HL-60 (cell line): ENCODE data around the gene PSAT1.

Experiments used
- DNase-seq, 2 experiments: peaks; one replicate each; pipeline ENCODE4 v3.0.0-alpha.2; 2010 to 2020; ENCODE audit warnings: low read depth in 1 of 2, low spot score in 1 of 2
- H3K27ac ChIP-seq: fragments of 250-450 bp; sonication (Bioruptor Pico); replicated peaks from 2 replicates; pipeline ENCODE4 v1.5.1; 2020; ENCODE audit warnings: mild to moderate bottlenecking, moderate library complexity
- H3K27me3 ChIP-seq: fragments of 250-450 bp; sonication (Bioruptor Pico); 2 replicates; pipeline ENCODE4 v1.5.1; 2021; ENCODE audit warnings: mild to moderate bottlenecking, moderate library complexity; ENCODE audit not compliant: insufficient read depth, poor library complexity, severe bottlenecking
- H3K4me3 ChIP-seq: replicated peaks from 2 replicates; pipeline ENCODE4 v1.5.1; 2011; ENCODE audit warnings: mild to moderate bottlenecking, control low read depth, low read length; ENCODE audit not compliant: insufficient read depth
- GABPA ChIP-seq: IDR thresholded peaks from 2 replicates; pipeline ENCODE4 v1.6.1; 2012; ENCODE audit warnings: low read depth
- POLR2AphosphoS5 ChIP-seq: IDR thresholded peaks from 2 replicates; pipeline ENCODE4 v1.6.1; 2012; ENCODE audit warnings: low read depth
- SPI1 ChIP-seq: IDR thresholded peaks from 2 replicates; pipeline ENCODE4 v1.6.1; 2012; ENCODE audit warnings: low read depth, mild to moderate bottlenecking, borderline replicate concordance
- TF ChIP-seq, protein P1 (sequence below): IDR thresholded peaks from 2 replicates; pipeline ENCODE4 v1.6.1; 2012; ENCODE audit warnings: low read depth; ENCODE audit not compliant: insufficient replicate concordance
- TF ChIP-seq, protein P2 (sequence below): IDR thresholded peaks from one replicate; pipeline ENCODE4 v1.5.1; 2011; ENCODE audit warnings: low read length, control low read depth, inconsistent platforms; ENCODE audit not compliant: insufficient read depth

PSAT1 gene

DNA sequence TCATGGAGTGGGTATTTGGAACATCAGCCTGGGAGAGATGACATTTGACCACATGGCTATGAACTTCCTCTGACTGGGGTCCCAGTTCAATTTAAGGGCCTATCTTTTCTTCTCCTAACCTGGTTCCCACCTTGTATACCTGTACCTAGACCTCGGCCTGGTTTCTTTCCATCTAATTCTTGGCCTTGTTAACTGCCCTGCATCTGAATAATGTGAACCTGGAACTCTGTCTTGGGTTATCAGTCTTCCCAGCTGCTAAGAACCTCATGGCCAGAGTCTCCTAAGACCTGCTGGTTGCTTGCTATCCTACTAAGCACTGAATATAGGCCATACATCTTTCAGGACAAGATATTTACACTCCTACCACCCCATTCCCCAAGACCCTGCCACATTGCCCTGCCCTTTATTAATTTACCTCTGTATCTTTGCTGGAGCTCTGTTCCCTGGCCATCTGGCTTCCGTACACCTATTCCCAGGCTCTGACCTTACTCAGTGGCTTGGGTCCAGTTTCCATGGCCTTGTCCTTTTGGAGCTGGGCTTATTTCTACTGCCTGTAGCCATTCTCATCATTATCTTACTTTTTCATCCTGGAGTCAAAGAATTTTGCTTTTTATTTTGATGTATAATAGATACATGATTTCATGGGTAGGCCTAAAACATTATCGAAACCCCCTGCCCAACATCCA, 6.6 kb downstream of the PSAT1 start:
- Histone ChIP-seq H3K27ac (no peak overlapping the region; the same call in 1 of the 2 replicates), H3K27me3 (no peaks in the 10 kb centered on the region), H3K4me3 (no peak overlapping the region)

DNA sequence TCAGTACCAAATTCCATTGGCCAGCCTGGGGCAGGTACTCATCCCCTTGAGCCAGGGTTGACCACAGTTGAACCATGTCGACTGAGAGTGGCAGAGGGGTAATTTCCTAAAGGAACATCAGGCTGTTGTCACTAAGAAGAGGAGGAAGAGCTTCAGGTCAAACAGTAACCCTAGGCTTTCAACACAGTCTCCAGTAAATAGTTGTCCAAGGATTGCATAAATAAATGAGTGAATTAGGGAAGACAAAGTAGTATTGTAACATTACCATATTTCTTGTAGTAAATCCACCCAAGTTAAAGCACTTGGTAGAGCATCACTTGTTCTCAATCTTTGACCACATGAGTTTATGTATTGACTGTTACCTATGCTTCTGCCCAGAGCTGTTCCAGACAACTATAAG, 7.4 kb downstream of the PSAT1 start:
- TF ChIP-seq SPI1, result no peak
- TF ChIP-seq, protein P1, sequence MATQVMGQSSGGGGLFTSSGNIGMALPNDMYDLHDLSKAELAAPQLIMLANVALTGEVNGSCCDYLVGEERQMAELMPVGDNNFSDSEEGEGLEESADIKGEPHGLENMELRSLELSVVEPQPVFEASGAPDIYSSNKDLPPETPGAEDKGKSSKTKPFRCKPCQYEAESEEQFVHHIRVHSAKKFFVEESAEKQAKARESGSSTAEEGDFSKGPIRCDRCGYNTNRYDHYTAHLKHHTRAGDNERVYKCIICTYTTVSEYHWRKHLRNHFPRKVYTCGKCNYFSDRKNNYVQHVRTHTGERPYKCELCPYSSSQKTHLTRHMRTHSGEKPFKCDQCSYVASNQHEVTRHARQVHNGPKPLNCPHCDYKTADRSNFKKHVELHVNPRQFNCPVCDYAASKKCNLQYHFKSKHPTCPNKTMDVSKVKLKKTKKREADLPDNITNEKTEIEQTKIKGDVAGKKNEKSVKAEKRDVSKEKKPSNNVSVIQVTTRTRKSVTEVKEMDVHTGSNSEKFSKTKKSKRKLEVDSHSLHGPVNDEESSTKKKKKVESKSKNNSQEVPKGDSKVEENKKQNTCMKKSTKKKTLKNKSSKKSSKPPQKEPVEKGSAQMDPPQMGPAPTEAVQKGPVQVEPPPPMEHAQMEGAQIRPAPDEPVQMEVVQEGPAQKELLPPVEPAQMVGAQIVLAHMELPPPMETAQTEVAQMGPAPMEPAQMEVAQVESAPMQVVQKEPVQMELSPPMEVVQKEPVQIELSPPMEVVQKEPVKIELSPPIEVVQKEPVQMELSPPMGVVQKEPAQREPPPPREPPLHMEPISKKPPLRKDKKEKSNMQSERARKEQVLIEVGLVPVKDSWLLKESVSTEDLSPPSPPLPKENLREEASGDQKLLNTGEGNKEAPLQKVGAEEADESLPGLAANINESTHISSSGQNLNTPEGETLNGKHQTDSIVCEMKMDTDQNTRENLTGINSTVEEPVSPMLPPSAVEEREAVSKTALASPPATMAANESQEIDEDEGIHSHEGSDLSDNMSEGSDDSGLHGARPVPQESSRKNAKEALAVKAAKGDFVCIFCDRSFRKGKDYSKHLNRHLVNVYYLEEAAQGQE, result no peak
- TF ChIP-seq GABPA, result no peak
- TF ChIP-seq POLR2AphosphoS5, result no peak
- Histone ChIP-seq H3K4me3 (no peak overlapping the region), H3K27ac (no peak overlapping the region; the same call in 1 of the 2 replicates), H3K27me3 (no peaks in the 10 kb centered on the region)
- no peak for DNase-seq

More for the DNA sequence above, 6.6 kb downstream of the PSAT1 start:
- TF ChIP-seq GABPA (no peak), POLR2AphosphoS5 (no peak), SPI1 (no peak)
- TF ChIP-seq, protein P2, sequence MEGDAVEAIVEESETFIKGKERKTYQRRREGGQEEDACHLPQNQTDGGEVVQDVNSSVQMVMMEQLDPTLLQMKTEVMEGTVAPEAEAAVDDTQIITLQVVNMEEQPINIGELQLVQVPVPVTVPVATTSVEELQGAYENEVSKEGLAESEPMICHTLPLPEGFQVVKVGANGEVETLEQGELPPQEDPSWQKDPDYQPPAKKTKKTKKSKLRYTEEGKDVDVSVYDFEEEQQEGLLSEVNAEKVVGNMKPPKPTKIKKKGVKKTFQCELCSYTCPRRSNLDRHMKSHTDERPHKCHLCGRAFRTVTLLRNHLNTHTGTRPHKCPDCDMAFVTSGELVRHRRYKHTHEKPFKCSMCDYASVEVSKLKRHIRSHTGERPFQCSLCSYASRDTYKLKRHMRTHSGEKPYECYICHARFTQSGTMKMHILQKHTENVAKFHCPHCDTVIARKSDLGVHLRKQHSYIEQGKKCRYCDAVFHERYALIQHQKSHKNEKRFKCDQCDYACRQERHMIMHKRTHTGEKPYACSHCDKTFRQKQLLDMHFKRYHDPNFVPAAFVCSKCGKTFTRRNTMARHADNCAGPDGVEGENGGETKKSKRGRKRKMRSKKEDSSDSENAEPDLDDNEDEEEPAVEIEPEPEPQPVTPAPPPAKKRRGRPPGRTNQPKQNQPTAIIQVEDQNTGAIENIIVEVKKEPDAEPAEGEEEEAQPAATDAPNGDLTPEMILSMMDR, result no peak
- TF ChIP-seq, protein P1, result no peak
- DNase-seq, result no peak

DNA sequence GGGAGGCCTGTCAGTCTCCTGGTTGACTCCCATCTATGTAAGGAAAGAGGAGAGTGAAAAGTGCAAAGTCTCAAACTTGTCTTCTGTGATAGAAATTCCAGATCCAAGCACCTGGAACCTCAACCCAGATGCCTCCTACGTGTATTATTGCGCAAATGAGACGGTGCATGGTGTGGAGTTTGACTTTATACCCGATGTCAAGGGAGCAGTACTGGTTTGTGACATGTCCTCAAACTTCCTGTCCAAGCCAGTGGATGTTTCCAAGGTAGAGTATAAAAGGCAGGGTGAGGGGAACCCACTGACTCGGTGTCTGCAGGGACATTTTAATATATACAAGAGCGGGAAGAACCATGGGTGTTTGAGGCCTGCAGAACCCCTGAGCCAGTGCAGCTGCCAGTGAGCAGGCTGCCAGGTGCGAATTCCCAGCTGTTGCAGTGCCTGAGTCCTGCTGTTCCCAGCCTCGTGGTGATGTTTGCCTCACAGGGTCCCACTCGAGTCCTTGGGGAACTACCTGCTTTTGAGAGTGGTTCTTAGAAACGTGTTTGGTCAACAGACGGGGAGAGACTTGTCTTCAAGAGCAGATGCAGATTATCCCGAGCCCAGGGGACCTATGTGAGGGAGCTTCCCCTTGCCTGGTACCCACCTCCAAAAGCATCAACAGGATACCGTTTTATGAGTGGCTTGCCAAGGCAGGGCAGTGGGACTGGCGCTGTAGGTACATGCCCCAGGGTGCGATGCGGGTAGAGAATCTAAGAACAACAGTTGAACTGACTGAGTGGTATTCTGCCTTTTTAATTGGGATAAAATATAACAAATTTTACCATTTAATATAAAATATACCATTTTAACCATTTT, 9.5 kb downstream of the PSAT1 start:
- TF ChIP-seq GABPA (no peak), SPI1 (no peak), POLR2AphosphoS5 (no peak)
- TF ChIP-seq, protein P1, result no peak
- TF ChIP-seq, protein P2, result no peak
- Histone ChIP-seq H3K4me3 (no peak overlapping the region), H3K27me3 (no peaks in the 10 kb centered on the region), H3K27ac (no peak overlapping the region)
- DNase-seq, result no peak
